HepG2 (cell line): ENCODE measurements around the gene ZMAT2. TPM values are rescaled to one million over a fixed set of nuclear protein-coding genes. Genes with fewer than 3 reads are reported as not detected.

ENCODE experiments used
- AHDC1 ChIP-seq: sonication (generic); formaldehyde crosslinking; IDR thresholded peaks from 2 replicates; pipeline ENCODE4 v1.5.1; 2020; ENCODE audit warnings: mild to moderate bottlenecking, missing genetic modification reagents, borderline replicate concordance
- CENPBD1 ChIP-seq: sonication (generic); formaldehyde crosslinking; IDR thresholded peaks from 2 replicates; pipeline ENCODE4 v1.8.0; 2022; ENCODE audit warnings: missing genetic modification reagents, low read depth, mild to moderate bottlenecking, borderline replicate concordance
- FOXC1 ChIP-seq: sonication (generic); formaldehyde crosslinking; IDR thresholded peaks from 2 replicates; pipeline ENCODE4 v1.8.0; 2022; ENCODE audit warnings: mild to moderate bottlenecking, missing genetic modification reagents, borderline replicate concordance
- FOXK2 ChIP-seq: fragments of 450-650 bp; IDR thresholded peaks from 2 replicates; pipeline ENCODE4 v1.6.1; 2016
- MEF2D ChIP-seq: sonication (generic); formaldehyde crosslinking; IDR thresholded peaks from 2 replicates; pipeline ENCODE4 v1.5.1; 2020; ENCODE audit warnings: mild to moderate bottlenecking, missing genetic modification reagents
- PRPF4 ChIP-seq: fragments of 200-400 bp; formaldehyde crosslinking; IDR thresholded peaks from 2 replicates; pipeline ENCODE4 v1.6.1; 2016; ENCODE audit warnings: low read length, low read depth; ENCODE audit not compliant: poor library complexity, severe bottlenecking
- SP5 ChIP-seq: IDR thresholded peaks from 2 replicates; pipeline ENCODE4 v1.6.1; 2016; ENCODE audit warnings: low read depth, borderline replicate concordance
- TP53 ChIP-seq: sonication (generic); formaldehyde crosslinking; conservative IDR thresholded peaks from 2 replicates; pipeline ENCODE4 v1.4.0; 2020; ENCODE audit warnings: missing genetic modification reagents
- ZBTB10 ChIP-seq: sonication (generic); formaldehyde crosslinking; IDR thresholded peaks from 2 replicates; pipeline ENCODE4 v1.4.0; 2020; ENCODE audit warnings: missing genetic modification reagents, borderline replicate concordance
- ZFP36L2 ChIP-seq: sonication (generic); formaldehyde crosslinking; IDR thresholded peaks from 2 replicates; pipeline ENCODE4 v1.4.0; 2020; ENCODE audit warnings: missing genetic modification reagents
- ZFP41 ChIP-seq: sonication (generic); formaldehyde crosslinking; IDR thresholded peaks from 2 replicates; pipeline ENCODE4 v1.4.0; 2020; ENCODE audit warnings: mild to moderate bottlenecking, missing genetic modification reagents, borderline replicate concordance
- ZFP90 ChIP-seq: sonication (generic); formaldehyde crosslinking; IDR thresholded peaks from 2 replicates; pipeline ENCODE4 v1.8.0; 2022; ENCODE audit warnings: missing genetic modification reagents, mild to moderate bottlenecking, inconsistent platforms, borderline replicate concordance
- ZHX1 ChIP-seq: sonication (generic); formaldehyde crosslinking; IDR thresholded peaks from 2 replicates; pipeline ENCODE4 v1.8.1; 2022; ENCODE audit warnings: low read depth, mild to moderate bottlenecking, missing genetic modification reagents
- ZNF383 ChIP-seq: sonication (generic); formaldehyde crosslinking; IDR thresholded peaks from 2 replicates; pipeline ENCODE4 v1.4.0; 2020; ENCODE audit warnings: missing genetic modification reagents, mild to moderate bottlenecking, borderline replicate concordance
- ZNF510 ChIP-seq: sonication (generic); formaldehyde crosslinking; IDR thresholded peaks from 2 replicates; pipeline ENCODE4 v1.4.0; 2020; ENCODE audit warnings: low read depth, mild to moderate bottlenecking, missing genetic modification reagents
- ZNF7 ChIP-seq: IDR thresholded peaks from 2 replicates; pipeline ENCODE4 v1.6.1; 2016; ENCODE audit warnings: missing biosample characterization, missing genetic modification reagents
- polyA plus RNA-seq, 8 experiments: library from polyadenylated mRNA; depleted of rRNA in 3 of 8; stranded (reverse) in 7 of 8; unstranded in 1 of 8; fragments of >200 nt; fragmentation: Illumina TruSeq in 4 of 8; extraction: Trizol in 4 of 8; gene quantifications; 2 replicates each; pipeline versions ENCODE4 v1.2.1 to v1.2.3, GENCODE V29; 2011 to 2016; ENCODE audit warnings: low read depth in 4 of 8, missing spikeins in 1 of 8, mixed read lengths in 1 of 8; ENCODE audit not compliant: insufficient read depth in 1 of 8
- total RNA-seq, 5 experiments: library from RNA; depleted of rRNA; stranded (reverse); fragments of >200 nt; fragmentation: Illumina TruSeq; extraction: Trizol; gene quantifications; 2 replicates each; pipeline ENCODE4 v1.2.3, GENCODE V29; 2016; ENCODE audit warnings: low read depth in 1 of 5

ZMAT2 gene
- total and polyA plus RNA-seq, 2 of the 13 experiments (the other 11 are each of a cell fraction or from before 2014, with no cell fraction given), result 35.4 to 92.8 TPM

- TF ChIP-seq AHDC1 (CRISPR knock-in tag) (peak; percentile 55; the same call in 1 of the 2 replicates), ZNF383 (CRISPR knock-in tag) (no peak), MEF2D (CRISPR knock-in tag) (peak; percentile 94), SP5 (CRISPR knock-in tag) (no peak), ZBTB10 (CRISPR knock-in tag) (no peak), ZFP41 (CRISPR knock-in tag) (no peak), ZFP90 (CRISPR knock-in tag) (peak; percentile 84), ZFP36L2 (CRISPR knock-in tag) (no peak), ZNF510 (CRISPR knock-in tag) (no peak), ZHX1 (CRISPR knock-in tag) (no peak; the same call in 1 of the 2 replicates), ZNF7 (CRISPR knock-in tag) (no peak), TP53 (peak; percentile 53; the same call in 1 of the 2 replicates), CENPBD1 (no peak), FOXC1 (CRISPR knock-in tag) (peak; percentile 50; the same call in 1 of the 2 replicates), FOXK2 (no peak; the same call in 1 of the 2 replicates), PRPF4 (no peak)
Observed at GRCh38 chr5:140690941-140691924, 9.0 kb upstream of the ZMAT2 start, which contains the start of the genes HARS1 and HARS2 (continued).
